COR-L47 (cell line): ENCODE measurements around the gene TCEA2.

Experiments
- DNase-seq: peaks from one replicate; lab custom pipeline; 2025; lab: John Stamatoyannopoulos, UW

TCEA2 gene

DNA sequence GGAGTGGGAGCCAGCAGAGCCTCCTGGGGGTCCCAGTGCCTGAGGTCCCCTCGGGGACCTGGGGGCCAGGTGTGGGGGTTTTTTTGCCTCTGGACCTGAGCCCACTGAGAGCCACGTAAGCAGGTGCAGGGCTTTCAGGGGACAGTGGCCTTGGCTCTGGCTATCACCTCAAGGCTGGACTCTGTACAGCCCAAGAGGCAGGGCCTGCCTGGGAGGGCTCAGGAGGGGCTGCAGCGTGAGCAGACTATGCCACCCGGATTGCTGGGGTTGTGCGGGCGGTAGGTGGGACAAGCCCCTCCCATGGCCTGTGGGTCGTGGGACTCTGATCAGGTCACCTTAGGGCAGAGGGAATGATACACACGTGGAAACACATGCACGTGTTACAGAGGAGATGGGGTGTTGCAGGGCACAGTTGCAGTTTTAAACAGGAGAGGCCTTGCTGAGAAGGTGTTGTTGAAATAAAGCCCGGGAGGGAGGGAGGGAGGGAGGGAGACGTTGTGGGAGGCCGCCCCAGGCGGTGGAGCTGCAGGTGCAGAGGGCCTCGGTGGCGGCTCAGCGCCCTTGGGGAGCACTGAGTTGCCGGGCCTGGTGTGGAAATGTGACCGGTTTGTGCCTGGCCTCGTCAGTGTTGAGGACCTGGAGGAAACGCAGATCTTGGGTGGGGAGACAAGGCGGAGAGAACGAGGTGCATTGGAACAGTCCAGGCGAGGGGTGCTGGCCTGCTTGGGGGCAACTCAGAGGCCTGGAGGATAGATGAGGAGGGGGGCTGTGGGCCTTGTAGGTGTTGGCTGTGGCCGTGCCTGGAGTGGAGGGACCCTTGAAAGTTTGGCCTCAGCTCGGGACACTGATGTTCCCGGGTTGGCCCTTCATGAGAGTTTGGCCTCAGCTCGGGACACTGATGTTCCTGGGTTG lies 2.3 kb downstream of the TCEA2 start:
- DNase-seq: no peak

DNA sequence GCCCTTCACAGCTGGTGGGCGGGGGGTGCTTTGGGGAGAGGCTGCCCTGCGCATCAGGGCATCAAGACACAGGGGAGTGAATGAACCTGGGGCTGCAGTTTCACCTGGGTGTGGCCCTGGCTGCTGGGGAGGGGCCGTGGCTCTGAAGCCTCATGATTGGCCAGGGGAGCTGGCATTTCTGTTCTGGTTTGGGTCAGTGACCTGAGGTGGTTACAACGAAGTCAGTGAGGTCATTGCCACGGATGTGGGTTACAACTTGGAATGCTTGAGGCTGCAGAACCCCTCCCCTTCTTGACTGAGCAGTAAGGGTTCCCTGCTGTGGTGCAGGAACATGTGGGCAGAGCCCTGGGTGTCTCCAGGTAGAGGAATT lies 3.0 kb downstream of the TCEA2 start:
- DNase-seq: no peak

DNA sequence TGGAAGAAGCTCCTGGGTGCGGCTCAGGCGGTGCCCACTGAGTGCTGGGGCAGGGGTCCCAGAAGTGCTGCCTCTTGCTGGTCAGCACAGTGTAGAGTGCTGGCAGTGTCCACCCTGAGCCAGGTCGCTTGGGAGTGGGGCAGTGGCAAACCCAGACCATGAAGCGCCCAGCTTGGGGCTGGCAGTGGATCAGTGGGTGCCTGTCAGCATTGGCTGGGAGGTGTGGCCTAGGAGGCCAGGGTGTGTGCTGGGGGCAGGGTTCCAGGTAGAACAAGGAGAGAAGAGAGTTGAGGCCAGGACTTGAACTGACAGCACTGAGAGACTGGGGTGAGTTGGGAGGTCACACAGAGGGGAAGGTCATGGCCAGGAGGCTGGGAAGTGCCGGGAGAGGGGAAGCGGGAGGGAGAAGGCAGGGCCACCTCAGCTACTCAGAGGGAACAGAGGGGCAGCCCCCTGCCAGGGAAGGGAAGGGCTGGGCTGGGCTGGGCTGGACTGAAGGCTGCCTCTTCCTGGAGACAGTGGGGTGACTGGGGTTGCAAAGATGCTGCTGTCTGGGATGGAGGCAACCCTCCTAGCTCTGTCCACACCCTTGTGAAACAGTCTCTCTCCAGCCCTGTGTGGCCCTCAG lies 4.1 kb downstream of the TCEA2 start:
- no peak for DNase-seq

DNA sequence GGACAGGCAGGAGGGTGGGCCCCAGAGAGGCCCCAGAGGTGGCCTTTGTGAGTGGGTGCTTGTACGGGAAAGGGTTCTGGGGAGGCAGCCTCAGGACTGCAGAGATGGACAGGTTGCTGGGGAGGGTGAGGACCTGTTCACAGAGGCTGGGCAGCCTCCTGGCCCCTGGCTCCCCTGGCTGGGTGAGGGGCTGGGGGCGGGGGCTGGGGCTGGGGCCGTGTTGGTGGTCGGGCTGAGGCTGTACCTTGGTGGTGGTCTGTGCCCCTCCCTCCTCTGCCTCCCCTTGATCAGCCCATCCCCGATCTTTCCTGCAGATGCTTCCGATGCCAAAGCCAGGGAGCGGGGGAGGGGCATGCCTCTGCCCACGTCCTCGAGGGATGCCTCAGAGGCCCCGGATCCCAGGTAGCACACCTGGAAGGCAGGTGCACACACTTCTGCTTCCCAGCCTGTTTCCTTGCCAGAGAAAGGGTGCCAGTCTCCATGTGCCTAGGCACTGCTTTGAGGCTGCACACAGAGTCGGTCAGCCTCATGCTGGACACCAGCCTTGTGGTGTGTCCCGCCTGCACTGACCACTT lies 4.8 kb downstream of the TCEA2 start:
- no peak for DNase-seq

DNA sequence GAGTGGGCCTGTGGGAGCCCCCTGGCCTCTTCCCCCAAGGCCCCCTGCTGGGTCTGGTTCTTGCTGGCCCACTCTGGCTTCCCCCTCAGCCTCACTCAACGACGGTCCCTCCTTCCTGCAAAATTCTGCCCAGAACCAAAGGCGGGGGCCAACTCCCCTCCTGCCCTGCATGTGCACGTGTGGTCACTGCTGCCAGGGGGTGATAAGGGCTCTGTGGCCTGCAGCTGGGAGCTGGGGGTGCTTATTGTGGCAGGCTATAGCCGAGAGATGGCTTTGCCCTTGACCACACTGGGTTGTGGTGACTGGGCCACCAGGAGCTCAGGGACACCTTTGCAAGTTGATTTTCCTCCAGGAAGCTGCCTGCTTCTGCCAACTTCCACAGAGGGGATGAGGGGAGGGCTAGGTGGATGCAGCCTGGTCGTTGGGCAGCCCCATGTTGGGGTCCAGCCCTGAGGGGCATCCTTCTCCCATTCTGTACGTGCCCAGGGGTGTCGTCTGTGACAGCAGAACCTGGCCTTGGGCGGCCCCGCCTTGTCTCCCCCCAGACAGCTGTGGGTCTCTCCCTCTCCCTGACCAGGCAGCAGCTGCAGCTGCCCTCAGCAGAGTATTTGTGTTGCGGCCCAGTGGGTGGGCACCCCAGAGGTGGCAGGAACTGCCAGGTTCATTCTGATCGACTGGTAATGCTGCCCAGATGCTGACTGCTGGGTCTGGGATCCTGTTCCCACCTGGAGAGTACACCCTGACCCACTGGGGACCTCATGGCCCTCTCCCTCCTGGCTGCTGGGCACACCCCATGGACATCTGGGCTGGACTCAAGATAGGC lies 5.6 kb downstream of the TCEA2 start:
- DNase-seq: peak; percentile 33

DNA sequence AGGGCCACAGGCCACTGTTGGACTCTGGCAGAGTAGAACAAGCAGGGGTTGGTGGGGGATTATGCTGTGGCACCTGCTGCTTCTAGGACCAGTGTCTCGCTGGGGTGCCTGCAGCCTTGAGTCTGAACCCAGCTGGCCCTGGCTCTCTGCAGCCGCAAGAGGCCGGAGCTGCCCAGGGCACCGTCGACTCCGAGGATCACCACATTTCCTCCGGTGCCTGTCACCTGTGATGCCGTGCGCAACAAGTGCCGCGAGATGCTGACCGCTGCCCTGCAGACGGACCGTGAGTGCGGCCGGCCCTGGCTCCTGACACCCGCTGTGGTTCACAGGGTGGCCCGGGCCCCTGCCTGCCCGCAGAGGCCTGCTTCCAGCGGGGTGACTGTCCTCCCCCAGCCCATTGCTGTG lies 6.2 kb downstream of the TCEA2 start:
- DNase-seq: no peak

DNA sequence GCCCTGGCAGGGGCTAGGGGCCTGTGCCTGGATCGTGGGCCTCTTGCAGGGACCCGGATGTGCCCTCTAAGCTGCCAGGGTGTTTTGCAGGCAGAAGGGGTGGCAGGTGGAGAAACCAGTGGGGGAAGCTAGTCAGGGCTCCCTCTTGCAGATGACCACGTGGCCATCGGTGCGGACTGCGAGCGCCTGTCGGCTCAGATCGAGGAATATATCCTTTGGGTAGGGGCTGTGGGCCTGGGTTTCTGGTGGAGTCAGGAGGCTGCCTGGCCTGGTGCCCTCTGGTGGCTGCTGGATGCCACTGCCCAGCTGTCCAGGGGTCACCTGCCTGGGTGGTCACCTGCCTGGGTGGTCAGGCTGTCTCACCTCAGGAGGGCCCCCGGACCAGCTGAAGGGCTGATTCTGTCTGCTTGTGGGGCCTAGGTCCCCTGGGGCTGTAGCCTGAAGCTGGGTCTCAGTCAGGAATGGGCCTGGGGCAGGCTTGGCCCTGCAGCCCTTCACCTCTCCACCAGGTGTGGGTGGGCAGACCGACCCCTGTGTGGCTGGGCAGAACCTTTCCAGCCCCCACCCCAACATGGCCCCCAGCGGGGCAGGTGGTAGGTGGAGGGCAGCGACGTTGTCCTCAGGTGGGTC lies 6.7 kb downstream of the TCEA2 start:
- no peak for DNase-seq

DNA sequence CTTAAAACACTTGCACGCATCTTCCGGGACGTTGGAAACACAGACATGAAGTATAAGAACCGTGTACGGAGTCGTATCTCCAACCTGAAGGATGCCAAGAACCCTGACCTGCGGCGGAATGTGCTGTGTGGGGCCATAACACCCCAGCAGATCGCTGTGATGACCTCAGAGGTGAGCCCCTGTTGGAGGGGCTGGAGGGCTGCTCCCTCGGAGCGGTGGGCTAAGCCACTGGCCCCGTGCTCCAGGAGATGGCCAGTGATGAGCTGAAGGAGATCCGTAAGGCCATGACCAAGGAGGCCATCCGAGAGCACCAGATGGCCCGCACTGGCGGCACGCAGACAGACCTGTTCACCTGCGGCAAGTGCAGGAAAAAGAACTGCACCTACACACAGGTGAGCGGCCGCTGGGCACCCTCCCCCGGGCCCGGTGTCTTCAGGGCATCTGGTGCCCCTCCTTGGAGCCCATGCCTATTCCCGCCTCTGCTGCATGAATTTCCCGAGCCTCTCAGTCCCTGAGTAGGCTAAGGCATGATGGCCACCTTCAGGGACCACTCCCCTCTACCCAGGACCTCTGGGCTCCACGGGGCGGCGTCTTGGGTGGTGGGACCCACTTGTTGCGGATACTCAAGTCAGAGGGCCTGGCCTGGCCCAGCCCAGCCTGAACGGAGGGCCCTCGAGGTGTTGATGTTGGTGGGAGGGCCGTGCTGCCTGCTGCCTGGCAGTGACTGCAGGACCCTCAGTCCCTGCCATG lies 7.4 kb downstream of the TCEA2 start:
- no peak for DNase-seq

DNA sequence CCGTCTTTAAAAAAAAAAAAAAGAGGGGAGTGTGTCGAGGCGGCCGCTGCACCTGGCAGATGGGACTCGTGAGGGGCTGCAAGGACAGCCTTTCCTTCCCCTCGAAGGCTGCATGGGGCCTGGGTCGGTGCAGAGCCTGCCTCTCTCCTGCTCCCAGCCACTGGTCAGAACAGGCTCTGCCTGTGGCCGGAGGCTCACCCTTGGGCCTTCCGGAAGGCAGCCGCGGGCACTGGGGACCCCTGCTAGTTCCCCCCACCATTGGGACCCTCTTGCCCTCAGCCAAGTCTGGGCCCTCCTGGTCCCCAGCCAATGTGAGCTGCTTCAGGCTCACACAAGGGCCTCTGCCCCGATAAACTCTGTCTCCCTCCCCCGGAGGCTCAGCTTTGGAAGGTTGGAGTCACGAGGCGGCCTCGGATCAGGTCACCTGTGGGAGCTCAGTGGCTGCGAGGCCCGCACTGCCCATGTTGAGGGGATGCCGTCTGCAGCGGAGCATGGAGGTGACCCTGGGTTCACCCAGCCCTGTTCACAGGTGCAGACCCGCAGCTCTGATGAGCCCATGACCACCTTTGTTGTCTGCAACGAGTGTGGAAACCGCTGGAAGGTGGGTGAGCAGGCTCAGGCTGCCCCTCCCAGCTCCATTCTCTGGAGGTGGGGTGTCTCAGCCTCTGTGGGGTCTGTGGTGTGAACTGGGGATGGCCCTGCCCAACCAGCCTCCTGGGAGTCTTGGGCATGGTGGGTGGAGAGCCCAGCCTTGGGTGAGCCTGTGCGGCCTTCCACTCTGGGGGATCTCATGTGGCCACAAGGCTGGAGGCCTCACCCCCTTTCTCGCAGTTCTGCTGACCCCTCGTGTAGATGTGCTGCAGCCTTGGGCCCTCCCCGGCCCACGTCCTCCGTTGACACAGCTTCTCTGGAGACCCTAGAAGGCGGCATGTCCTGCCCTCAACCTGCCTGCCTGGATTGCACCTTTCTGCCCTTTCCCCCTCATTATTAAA lies 8.6 kb downstream of the TCEA2 start:
- DNase-seq: no peak

DNA sequence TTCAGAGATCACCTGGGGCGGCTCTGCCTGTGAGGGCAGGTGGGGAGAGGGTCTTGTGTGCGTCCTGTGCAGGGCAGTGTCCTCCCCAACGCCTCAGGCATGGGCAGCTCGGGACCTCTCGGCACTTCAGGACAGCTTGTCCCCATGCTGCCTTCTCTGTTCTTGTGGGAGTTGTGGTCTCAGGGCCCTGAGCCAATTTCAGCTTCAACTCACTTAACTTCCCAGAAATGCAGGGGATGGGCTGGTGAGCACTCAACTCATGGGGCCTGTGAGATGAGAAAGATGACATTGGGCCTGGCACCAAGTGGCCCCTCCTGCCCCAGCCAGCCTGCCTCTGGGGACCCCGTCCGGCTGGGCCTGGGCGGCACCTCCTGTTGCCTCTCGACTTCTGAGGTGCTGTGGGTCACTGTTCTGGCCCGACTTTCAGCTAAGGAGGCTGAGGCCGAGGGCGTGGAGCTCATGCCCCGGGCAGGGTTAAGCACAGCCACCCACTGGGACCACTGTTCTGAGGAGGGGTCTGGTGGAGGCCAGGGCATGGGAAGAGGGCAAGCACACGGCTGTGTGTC lies 9.6 kb downstream of the TCEA2 start:
- DNase-seq: no peak

DNA sequence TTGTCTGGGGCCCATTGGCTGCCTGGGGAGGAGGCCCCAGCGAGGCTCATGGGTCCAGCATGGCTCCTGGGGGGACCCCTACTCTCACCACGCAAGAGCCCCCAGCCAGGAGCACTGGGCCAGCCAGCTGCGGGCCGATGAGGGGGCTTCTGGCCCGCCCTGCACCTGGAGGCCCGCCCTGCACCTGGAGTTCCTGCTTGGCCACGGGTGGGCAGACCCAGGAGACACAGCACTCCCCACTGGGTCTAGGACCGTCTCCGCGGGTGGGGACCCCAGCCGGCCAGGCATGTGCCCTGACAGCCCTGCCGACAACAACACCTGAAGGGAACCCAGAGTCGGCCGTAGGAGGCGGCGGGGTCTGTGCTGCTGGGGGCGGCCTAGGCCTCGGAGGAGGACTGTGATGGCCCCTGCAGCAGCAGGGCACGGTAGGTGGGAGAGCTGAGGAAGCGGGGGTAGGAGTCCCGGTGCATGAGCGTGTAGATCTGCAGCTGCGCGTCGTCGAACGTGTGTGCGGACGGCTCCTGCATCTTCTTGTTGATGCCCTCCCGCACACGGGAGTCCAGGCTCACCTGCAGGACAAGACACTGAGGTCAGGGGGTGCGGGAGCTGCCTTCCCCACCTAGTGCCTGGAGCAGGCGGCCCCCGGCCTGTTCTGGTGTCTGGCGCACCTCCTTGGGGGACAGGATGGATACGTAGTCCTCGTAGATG lies 10.6 kb downstream of the TCEA2 start:
- no peak for DNase-seq

DNA sequence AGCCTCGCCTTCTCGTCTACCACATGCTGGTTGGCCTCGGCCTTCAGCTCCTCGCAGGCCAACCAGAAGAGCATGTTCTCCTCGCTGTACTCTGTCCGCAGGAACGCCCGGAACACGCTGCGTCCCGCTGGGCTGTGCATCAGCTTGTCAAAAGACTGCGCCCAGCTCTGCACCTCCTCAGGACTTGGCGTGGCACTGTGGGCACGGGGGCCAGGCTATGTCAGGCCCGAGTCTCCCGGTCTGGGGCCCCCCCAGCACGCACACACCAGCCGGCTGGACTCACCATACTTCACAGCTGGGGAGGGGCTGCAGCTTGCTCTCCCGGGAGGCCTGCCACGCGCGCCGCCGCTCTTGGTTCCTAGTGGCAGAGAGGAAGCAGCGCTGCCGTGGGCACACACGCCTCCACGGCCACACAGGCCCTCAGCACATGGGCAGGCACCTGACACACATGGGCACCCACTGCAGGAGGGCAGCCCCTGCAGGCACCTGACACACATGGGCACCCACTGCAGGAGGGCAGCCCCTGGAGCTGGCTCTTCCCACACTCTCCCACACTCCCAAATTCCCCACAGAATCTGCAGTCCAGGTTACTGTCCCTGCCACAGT lies 11.3 kb downstream of the TCEA2 start:
- no peak for DNase-seq

DNA sequence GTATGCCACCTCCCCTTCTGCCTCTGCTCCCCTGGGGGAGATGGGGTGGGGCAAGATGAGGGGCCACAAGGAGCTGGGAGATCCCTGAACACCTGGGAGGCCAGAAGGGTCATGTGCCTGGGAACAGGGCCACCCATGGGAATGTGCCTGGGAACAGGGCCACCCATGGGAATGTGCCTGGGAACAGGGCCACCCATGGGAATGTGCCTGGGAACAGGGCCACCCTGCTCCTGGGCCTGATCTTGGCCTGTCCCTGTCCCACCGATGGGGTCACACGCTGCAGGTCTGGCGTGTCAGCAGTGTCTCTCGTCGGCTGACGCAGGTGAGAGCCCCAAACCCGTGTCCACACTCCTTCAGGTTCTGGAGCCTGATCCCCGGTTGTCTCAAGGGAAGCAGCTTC lies 12.0 kb downstream of the TCEA2 start:
- no peak for DNase-seq

DNA sequence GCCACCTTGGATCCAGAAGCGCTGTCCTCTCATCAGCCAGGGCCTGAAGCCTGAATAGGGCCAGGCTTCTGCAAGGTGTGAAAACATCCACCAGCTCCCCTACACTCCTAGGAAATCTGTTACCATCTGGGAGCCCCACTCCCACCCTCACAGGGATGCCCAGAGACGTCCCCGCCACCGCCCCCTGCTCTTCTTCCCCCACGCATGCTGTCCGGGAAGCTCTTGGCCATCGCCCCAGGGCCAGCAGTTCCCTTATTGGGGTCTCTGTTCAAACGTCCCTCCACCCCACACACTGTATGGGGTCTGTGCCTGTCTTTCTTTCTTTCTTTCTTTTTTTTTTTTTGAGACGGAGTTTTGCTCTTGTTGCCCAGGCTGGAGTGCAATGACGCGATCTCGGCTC lies 12.6 kb downstream of the TCEA2 start:
- DNase-seq: no peak

DNA sequence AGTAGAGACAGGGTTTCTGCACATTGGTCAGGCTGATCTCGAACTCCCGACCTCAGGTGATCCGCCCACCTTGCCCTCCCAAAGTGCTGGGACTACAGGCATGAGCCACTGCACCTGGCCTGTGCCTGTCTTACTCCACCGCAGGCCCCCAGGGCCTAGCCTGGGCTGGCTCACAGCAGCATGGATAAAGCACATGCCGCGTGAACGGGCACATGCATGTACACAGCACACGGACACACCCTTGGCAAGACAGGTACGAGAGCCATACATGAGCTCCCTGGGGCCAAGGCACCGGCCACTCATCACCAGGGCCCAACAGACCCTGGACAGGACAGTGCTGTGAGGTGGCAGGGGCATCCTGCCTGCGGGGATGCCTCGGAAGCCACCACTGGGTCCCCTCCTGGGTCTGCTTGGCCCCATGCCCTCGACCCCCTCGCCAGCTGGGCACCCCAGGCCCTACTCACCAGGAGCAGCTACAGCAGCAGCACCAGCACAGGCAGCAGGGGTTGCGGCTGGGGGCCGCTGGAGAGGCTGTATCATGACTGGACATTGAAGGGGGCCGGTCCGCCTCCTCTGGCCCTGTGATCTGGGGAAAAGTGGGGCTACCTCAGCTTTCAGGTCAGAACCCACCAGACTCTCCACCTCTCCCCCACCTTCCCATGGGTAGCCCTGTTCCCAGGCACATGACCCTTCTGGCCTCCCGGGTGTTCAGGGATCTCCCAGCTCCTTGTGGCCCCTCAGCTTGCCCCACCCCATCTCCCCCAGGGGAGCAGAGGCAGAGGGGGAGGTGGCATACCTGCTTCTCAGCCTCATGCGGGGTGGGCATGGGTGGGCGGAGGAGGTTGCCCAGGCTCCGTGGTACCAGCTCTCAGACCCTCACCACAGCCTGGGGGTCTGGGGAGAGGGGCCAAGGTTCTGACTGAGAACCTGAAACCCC lies 13.3 kb downstream of the TCEA2 start:
- DNase-seq: no peak

DNA sequence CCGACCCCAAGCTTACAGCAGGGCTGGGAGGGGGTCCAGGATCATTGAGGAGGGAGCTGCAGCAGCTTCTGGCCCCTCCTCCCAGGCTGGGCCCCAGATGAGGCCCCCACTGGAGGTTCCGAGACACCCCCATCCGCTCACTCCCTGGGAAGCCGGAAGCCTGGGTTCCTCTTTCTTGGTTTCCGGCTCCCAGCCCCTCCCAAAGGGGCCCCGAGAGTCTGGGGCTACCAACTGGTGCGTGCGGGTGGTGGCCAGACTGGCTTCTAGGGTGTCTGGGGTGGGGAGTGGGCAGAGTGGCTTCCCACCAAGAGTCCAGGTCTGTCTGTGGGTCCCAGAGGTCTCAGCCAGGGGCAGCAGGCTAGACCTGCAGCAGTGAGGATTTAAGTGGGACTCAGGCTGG lies 14.1 kb downstream of the TCEA2 start:
- no peak for DNase-seq

DNA sequence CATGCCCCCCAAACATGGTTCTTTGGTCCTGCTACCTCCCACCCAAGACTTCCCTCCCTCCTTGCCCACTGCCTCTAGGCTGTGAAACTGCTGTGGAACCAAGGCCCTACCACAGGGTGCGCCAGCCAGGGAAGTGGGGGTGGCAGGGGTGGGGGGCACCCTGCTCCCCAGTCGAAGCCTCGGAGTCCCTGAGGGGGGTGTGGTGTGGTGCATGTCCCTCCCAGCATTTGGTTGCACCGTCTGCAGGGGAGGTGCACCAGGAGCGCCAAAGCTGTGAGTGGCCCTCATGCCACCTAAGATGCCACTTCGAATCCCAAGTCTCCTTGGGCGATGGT lies 14.5 kb downstream of the TCEA2 start:
- no peak for DNase-seq
